GM12875 (cell line): ENCODE data around the gene SLC17A7.

Experiments used
- H3K4me3 ChIP-seq: one replicate; pipeline ENCODE4 v1.5.1; 2011; ENCODE audit warnings: low read depth, low read length, control low read depth
- TF ChIP-seq, protein P1 (sequence below): IDR thresholded peaks from 2 replicates; pipeline ENCODE4 v1.5.1; 2011; ENCODE audit warnings: low read depth, mild to moderate bottlenecking, control low read depth, inconsistent platforms, low read length, moderate library complexity, borderline replicate concordance; ENCODE audit not compliant: insufficient read depth

Gene SLC17A7

GRCh38 chr19:49411681-49412326 is 29.5 kb downstream of the SLC17A7 start:
- no peak overlapping the region for H3K4me3 ChIP-seq

DNA sequence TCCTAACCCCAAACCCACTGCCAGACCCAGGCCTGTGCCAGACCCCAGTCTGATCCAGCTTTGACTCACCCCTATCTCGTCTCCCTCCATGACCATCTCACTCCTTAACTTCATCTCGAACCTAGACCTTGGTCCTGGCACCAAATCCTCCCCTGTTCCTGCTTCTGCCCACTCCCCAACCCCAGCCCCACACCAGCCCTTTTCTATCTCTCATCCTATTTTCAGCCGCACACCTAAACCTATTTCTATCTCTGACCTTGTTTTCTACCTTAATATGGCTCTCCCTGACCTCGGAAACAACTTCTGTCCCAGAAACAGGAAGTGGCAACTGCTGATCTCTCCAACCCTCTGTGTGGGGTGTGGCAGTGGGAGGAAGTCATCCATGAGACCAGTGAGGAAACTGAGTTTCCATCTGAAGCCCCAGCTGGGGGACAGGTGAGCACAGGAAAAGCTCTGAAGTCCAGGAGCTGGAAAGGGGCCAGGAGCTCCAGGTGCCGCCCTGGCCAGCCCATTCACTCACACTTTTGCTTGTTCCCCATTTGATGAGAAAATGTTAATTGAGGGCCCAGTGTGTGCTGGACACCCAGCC is 31.8 kb downstream of the SLC17A7 start:
- H3K4me3 ChIP-seq: no peak overlapping the region
- TF ChIP-seq, protein P1, sequence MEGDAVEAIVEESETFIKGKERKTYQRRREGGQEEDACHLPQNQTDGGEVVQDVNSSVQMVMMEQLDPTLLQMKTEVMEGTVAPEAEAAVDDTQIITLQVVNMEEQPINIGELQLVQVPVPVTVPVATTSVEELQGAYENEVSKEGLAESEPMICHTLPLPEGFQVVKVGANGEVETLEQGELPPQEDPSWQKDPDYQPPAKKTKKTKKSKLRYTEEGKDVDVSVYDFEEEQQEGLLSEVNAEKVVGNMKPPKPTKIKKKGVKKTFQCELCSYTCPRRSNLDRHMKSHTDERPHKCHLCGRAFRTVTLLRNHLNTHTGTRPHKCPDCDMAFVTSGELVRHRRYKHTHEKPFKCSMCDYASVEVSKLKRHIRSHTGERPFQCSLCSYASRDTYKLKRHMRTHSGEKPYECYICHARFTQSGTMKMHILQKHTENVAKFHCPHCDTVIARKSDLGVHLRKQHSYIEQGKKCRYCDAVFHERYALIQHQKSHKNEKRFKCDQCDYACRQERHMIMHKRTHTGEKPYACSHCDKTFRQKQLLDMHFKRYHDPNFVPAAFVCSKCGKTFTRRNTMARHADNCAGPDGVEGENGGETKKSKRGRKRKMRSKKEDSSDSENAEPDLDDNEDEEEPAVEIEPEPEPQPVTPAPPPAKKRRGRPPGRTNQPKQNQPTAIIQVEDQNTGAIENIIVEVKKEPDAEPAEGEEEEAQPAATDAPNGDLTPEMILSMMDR: no peak

More at GRCh38 chr19:49411681-49412326, 29.5 kb downstream of the SLC17A7 start:
- TF ChIP-seq, protein P1: no peak

DNA sequence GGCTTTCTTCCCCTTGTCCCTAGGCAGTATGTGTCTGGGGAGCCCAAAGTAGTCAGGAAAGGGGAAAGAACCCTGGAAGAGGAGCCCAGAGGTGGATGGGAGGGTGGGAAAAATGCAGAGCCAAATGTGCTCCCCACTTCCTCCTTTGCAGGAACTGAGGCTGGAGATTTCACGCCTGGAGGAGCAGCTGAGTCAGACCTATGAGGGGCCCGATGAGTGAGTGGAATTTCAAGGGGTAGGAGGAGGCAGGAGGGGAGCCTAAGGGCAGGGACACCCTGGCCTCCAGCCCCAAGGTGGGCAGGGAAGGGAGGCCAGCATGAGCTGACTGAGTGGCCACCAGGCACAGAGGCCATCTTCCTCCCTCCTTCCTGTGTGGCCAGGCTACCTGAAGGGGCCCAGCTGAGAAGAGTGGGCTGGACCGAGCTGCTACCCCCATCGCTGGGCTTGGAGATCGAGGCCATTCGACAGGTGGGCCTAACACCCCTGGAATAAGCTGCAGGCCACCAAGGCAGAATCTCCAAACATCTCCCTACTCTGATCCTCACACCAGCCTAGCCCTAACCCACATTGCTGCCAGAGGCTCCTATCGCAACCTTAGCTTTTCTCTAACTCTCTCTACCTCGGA is 32.4 kb downstream of the SLC17A7 start:
- TF ChIP-seq, protein P1: no peak
- no peak overlapping the region for H3K4me3 ChIP-seq

DNA sequence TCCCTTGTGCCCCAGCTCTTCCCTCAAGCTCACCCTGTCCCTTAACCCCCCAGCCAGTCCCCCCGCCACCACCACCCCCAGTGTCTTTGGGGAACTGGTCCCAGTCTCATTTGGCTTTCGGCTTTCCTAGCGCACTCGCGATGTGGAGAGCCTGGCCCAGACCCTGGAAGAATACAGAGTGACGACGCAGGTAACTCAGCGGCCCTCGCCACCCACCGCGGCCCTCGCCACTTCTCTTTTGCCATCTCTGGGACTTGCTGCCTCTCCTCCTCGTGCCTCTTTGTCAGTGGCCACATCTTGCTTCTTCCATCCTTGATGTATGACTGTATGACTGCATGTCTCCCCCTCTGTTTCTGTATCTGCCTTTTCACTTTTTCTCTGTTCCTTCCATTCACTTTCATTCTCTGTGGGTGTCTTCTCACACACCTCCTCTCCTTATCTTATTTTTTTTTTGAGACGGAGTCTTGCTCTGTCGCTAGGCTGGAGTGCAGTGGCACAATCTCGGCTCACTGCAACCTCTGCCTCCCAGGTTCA is 33.8 kb downstream of the SLC17A7 start:
- TF ChIP-seq, protein P1: no peak
- no peak overlapping the region for H3K4me3 ChIP-seq

DNA sequence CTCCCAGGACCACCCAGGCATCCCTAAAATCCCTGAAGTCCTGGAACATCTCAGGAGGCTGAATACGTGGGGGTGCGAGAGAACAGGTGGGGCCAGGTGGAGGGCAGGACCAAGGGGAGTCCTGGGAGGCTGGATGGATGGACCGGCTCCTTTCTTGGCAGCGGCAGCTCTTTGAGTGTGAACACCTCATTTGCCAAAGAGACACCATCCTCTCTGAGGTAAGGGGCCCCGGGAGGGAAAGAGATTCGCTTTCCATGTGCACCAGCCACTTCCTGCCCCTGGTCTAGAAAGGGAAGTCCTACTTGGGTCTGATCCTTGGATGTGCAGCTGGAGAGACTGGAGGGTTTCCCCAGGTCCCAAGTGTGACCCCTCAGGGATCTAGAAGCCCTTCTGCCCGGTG is 34.2 kb downstream of the SLC17A7 start:
- no peak overlapping the region for H3K4me3 ChIP-seq
- TF ChIP-seq, protein P1: no peak

DNA sequence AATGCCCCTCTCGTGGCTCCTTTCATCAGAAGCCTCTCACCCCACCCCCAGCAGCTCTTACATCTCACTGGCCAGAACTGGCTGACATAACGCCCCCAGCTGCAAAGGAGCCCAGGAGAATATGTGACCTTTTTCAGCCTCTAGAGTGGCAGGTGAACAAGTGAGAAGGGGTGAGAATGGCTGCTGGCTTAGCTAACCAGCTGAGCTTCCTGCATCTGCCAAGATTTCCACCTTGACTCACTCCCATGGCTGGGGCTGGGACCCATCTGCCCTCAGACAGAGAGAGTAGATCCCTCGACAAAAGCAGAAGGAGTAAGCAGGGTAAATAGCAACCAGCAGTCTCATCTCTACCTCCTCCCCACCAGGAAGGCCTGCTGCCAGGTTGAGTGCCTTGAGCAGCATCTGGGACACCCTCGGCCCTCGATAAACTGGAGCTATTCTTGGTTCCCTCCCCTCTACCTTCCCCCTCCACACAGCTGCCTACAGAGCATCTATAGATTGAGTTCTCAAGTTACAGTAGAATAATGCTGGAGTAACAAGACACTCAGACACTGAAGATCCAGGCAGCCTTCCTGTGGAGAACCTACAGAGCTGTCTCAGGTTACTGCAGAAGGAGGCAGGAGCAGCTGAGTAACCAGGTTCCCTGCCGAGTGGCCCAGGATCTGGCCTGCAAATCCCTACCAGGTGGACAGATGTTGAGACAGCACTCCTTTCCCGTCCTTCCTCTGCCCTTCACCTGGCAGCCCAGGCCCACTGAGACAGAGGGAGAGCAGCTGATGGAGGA is 37.7 kb downstream of the SLC17A7 start:
- H3K4me3 ChIP-seq: no peak overlapping the region
- TF ChIP-seq, protein P1: no peak
